ELF-1 (cell line): ENCODE results near the gene EP400.
"Not testable (repeated sequence)": the region's sequence is repeated elsewhere in the genome, so short reads cannot be mapped to it uniquely, and the experiment has no call there.

Experiments used
- DNase-seq: peaks from one replicate; pipeline ENCODE4 v3.0.0-alpha.2; 2016; ENCODE audit warnings: low read depth, low spot score

Gene EP400

GRCh38 chr12:131985510-131985875, 35.8 kb downstream of the EP400 start:
- DNase-seq, result not testable (repeated sequence)

DNA sequence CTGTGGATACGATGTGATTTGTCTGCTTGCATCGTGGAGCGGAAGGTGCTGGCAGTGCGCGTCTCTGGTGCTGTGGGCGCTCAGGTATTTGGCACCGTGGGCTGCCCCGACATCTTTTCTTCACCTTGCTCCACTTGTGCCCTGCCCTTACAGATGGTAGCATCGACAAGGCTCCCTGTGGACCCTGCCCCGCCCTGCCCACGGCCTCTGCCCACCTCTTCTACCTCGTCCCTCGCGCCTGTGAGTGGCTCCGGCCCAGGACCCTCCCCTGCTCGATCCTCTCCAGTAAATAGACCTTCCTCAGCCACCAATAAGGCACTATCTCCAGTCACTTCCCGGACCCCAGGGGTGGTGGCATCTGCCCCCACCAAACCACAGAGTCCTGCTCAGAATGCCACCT, 36.6 kb downstream of the EP400 start:
- DNase-seq, result no peak

GRCh38 chr12:131986910-131987309, 37.2 kb downstream of the EP400 start:
- DNase-seq, result peak; percentile 52

DNA sequence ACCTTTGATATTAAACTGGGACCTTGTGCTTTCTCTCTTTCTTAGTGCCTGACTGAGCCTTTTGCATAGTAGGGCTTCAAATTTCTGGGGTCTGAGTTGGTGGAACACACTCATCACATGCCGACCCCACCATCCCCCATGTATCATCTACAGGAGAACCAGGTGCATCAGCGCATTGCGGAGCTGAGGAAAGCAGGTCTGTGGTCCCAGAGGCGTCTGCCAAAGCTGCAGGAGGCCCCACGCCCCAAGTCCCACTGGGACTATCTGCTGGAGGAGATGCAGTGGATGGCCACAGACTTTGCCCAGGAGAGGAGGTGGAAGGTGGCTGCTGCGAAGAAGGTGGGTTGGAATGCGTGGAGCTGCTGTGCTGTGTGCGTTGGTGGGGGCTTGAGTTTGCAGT, 37.8 kb downstream of the EP400 start:
- DNase-seq, result no peak

DNA sequence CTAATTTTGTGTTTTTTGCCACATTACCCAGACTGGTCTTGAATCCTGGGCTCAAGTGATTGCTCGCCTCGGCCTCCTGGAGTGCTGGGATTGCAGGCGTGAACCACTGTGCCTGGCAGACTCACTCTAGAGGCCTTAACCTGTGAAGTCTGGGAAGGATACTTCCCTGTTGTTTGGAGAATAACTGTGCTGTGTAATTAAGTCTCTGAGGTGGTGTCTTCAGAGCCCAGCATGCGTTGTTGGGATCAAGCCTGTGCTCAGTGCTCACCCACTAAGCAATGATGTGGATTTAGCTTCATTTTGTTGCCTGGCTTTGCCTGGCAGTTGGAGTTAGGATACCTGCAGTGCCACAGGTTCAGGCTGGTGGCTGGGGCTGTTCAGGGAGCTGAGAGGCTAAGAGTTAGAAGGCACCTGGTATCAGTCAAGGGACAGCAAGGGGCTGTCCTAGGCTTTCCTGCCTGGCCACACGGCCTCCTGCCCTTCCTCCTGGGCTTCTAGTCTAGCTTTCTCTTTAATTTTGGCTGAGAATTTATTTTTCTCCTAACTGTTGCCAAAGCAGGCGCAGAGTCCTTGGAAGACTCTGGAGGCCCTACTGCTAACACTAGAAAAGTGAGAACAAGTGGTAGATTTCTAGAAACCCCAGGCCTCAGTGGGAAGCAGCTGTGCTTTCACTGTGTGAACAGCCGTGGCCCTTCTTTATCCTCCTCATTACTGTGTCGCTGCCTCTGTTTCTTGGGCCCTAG, 38.5 kb downstream of the EP400 start:
- DNase-seq, result no peak

- DNase-seq, result no peak
Measured at GRCh38 chr12:131989021-131989420, 39.3 kb downstream of the EP400 start.

GRCh38 chr12:131990066-131990979, 40.6 kb downstream of the EP400 start:
- DNase-seq, result peak; percentile 42

DNA sequence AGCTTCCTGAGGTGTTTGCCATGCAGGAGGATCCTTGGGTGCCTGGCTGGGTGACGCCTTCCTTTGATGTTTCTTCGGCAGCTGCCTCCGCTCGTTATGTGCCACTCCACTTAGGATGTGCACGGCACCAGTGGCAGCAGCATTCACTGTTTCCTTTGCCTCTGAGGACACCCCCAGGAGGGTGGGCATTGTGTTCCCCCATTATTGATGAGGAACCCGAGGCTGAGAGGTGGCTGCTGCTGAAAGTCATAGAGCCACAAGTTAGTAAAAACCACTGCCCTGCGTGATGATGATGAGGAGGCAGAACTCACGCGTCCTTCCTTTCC, 41.2 kb downstream of the EP400 start:
- no peak for DNase-seq

- DNase-seq, result no peak
Measured at GRCh38 chr12:131991816-131992430, 42.2 kb downstream of the EP400 start.

DNA sequence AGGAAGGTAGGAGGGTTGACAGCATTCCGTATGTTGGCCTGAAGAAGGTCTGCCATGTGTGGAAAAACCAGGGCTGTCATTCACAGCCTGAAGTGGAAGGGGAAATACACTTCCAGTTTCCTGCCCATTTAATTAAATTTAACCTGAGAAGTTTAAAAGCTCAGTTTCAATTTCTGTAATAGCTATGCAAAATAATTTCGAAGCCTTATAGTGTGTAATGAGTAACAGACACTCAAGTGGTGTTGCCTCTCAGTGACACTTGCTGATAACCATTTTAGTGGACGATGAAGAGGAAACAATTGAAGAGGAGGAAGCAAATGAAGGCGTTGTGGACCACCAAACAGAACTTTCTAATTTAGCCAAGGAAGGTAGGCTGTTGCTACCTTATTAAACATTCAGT, 44.8 kb downstream of the EP400 start:
- DNase-seq, result no peak

DNA sequence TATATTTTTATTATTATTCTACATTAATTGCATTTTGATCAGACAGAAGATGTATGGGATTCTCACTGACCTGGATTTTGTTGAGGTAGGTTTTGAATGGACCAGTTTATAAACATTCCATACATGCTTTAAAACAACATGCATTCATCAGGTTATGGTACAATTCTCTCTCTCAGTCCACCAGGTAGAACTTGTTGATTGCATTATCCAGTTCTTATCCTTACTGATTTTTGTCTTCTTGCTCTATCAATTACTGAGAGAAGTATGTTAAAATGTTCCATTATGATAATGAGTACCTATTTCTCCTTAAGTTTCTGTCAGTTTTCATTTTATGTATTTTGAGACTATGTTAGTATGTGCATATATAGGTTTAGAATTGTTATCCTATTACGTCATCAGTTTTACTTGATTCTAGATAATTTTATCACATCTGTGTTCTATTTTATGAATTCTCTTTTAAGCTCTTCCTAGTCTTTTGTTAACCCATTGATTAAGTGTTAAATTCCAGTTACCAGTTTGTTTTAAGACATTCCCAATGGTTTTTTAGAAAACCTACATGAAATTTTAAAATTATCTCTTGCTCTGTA, 50.6 kb downstream of the EP400 start:
- DNase-seq, result no peak

DNA sequence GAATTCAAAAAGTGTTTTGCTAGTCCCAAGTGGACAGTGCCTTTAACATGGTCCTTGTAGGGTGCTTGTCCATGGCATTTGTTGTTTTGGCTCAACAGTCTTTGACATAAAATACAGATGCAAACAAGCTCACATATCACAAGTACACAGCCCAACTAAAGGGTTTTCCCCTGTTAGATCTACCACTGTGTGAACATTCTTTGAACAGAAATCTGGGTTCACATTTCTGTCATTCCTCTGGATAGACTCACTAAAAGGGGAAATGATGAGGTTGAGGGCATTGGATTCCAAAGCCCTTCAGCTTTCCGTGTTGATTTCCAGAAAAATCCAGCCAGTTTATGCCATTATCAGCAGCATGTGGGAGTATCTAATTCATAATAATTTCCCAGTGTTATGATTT, 54.1 kb downstream of the EP400 start:
- no peak for DNase-seq

- DNase-seq, result no peak
Measured at GRCh38 chr12:132004946-132005345, 55.2 kb downstream of the EP400 start.

DNA sequence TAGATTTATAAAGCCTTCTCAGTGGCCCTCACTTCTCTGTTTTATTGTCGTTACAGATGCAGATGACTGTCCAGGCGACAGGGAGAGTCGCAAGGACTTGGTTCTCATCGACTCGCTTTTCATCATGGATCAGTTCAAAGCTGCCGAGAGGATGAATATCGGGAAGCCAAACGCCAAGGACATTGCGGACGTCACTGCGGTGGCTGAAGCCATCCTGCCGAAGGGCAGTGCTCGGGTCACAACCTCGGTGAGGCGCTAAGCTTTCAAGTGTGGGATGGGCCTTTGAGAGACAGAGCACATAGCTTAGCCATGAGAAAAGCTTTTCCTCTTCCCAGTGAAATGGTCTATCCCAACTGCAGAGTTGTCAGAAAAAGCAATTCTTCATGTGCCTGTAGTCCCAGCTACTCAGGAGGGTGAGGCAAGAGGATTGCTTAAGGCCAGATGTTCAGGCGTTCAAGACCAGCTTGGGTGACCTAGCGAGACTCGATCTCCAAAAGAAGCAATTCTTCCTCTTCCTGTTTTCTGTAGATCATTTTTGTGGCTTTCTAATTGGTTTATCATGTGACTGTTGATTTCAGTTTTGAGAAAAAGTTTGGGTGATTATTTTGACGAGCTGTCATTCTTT, 56.4 kb downstream of the EP400 start:
- no peak for DNase-seq

DNA sequence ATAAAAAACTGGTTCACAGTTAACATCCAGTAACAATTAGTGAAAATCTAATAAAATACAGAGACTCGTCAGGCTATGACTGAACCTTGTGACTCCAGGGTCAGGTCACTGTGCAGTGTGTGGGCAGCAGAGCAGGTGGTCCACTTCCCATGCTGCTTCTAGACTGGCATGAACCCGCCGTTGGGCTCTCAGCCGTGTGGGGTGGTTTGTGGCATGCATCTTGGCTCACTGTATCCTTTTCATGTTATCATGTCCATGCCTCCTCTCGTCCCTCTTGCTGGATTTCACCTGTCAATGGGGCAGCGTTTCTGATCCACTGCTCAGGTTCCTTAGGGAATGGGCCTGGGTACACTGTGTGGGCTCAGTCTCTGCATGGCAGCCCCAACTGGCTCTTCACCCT, 57.3 kb downstream of the EP400 start:
- no peak for DNase-seq

- DNase-seq, result no peak
Measured at GRCh38 chr12:132009336-132009859, 59.7 kb downstream of the EP400 start.

DNA sequence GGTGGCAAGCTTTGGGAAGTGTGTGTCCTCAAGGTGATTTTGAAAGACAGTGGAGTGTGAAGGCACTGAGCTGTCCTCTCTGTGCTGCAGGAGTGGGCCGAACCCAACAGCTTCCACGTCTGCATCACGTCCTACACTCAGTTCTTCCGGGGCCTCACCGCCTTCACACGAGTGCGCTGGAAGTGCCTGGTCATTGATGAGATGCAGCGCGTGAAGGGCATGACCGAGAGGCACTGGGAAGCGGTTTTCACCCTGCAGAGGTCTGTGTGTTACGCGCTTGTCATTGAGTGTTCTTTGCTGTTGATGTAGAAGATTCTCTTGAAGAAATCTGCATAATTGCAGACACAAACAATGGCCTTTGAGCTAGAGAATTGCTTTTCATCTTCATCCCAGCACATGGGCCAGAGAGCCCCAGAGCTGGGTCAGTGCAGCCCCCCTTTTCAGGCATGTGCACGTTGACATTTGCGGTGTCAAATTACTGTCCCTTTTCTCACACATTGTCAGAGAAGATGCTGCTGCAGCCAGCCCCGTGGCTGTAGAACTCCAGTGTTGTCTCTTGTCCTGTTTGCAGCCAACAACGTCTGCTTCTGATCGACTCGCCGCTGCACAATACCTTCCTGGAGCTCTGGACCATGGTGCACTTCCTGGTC, 63.3 kb downstream of the EP400 start:
- DNase-seq, result no peak

GRCh38 chr12:132014092-132014914, 64.6 kb downstream of the EP400 start:
- DNase-seq, result no peak

DNA sequence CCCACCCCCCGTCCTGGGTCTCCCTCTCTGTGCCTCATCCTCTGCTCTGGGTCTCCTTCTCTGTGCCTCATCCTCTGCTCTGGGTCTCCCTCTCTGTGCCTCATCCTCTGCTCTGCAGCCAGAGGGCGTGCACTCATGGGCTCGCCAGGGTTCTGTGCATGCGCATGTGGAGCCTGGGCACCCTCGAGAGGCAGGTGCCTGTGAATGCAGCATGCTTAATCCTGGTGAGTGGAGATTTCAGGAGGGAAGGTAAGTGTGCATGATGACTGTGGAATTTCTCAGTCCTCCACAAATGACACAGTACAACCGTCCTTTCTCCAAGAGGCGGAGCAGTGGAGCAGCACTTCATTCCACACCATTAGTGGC, 65.2 kb downstream of the EP400 start:
- no peak for DNase-seq

DNA sequence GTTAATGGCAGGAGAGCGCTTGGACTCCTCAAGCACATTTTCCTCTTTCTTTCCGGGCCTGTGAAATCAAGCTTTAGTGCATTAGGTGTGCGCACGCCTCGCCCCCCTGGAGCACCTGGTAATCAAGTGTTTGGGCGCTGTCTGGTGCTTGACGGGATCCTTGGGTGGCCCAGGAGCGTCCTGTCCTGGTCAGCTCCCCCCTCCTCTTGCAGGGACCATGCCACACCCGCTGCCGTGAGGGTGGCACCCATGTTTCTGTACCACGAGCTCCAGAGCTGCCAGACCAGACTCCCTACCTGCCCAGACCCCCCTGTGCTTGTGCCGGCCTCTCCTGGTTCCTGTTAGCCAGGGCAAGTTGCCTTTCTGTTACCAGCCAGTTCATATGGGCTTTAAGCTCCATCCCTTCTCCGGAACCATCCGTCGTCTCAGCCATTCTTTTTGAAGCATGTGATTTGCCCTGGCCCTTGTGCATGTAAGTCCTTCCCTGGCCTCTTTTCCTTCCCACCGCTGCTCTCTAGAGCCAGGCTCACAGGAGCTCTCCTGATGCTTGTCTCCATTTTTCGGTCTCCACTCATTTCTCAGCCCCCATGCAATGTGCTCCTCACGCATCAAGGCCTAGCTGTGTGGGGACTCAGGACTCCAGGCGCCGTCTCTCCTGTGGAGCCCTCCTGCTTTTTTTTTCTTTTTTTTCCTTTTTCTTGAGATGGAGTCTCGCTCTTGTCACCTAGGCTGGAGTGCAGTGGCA, 66.1 kb downstream of the EP400 start:
- DNase-seq, result no peak
